Measurements from ENCODE around the gene RIPOR3. TPM values are rescaled to one million over a fixed set of nuclear protein-coding genes. Genes with fewer than 3 reads are reported as not detected.
"Not testable (repeated sequence)": the region's sequence is repeated elsewhere in the genome, so short reads cannot be mapped to it uniquely, and the experiment has no call there.

Gene RIPOR3
- total RNA-seq, 1 donor from 2014 or later: 1.2 TPM

DNA sequence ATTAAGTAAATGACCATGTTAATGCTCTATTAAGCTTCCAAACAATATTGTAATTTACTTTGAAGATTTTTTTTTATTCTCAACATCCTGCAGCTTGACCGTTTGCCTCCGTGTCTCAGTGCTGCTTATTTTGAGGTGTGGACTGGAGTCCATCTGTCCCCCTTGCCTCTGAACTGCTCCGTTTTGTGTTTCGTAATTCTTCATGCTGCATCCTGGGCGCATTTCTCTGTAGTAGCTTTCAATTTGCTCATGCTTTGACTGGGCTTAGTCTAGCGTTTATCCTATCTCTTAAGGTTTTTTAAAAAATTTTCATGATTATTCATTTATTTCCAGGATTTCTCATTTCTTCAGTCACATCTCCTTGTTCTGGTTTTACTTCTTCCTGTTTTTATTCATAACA lies 143.4 kb downstream of the RIPOR3 start:
- ATAC-seq: no peak

DNA sequence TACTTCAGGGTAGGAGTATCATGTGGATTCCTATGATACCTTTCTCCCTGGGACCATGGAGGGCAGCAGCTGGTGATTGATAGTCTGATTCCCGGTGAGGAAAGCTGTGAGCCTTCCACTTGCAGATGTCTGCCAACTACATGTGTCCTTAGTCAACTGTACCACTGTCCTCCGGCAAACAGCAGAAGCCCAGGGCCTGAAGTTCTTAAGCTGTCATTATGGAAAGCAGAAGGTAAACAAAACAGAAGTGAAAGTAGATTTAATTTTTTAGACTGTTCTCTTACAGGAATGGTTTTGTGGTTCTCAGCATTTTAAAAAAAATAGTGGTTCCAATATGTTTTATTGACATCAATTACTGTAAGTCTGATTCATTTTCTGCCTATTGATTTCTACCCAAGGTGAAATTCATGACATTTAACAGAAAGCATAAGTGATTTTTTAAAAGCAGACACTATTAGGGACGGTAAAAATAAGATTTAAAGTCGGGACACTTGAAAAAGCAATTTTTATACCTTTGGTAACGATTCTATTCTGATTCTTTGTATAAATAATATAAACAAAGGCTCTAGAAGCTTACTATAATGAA lies 144.5 kb downstream of the RIPOR3 start:
- ATAC-seq: peak; percentile 21

DNA sequence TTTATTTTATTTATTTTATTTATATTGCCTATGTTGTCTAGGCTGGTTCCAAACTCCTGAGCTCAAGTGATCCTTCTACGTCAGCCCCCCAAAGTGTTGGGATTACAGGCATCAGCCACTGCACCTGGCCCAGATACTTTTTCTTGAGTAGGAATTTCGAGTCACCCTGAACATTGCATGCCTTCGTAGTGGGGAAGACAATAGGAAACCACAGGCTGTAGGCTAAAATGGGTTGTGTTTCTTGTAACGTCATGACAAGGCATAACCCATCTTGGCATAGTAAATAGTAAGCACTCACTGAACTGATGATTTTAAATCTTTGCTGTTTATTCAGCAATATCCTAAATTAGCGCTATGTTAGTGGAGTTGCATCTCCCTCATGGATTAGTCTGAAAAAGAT lies 146.2 kb downstream of the RIPOR3 start:
- ATAC-seq: no peak

DNA sequence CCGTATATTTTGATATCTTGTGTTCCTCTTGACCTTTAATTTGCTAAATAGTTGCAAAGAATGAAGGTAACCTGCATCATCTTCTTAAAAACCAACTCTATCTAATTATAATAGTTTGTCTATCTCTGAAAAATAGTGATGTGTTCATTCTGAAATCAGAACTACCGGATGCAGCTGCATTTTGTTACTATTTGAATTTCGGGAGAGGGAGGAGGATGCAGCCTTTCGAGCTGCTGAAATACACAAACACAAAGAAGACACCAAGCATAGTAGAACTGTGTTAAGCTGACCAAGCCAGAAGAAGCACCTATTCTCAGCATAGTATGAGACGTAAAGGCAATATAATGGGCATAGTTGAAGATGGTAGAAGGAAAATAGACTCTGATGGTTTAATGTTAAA lies 148.0 kb downstream of the RIPOR3 start:
- no peak for ATAC-seq

DNA sequence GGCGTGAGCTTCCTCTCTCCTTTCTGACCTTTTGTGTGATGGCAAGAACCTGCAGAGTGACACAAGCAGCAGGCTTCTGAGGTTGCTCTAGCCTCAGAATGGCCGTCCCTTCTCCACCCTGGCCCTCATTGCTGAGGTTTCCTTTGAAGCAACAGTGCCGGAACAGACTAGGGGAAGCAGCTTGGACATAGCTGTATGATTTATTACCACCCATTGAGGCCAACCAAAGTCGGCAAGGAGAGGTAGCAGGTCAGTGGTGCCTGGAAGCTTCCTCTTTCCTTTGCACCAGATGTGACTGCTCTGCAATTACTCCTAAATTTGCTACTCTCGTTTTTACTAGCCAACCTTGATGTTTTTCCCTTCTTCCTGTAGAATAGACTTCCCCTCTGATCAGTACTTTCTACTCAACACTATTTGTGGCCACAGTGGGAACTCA lies 149.7 kb downstream of the RIPOR3 start:
- peak; percentile 31 for ATAC-seq

DNA sequence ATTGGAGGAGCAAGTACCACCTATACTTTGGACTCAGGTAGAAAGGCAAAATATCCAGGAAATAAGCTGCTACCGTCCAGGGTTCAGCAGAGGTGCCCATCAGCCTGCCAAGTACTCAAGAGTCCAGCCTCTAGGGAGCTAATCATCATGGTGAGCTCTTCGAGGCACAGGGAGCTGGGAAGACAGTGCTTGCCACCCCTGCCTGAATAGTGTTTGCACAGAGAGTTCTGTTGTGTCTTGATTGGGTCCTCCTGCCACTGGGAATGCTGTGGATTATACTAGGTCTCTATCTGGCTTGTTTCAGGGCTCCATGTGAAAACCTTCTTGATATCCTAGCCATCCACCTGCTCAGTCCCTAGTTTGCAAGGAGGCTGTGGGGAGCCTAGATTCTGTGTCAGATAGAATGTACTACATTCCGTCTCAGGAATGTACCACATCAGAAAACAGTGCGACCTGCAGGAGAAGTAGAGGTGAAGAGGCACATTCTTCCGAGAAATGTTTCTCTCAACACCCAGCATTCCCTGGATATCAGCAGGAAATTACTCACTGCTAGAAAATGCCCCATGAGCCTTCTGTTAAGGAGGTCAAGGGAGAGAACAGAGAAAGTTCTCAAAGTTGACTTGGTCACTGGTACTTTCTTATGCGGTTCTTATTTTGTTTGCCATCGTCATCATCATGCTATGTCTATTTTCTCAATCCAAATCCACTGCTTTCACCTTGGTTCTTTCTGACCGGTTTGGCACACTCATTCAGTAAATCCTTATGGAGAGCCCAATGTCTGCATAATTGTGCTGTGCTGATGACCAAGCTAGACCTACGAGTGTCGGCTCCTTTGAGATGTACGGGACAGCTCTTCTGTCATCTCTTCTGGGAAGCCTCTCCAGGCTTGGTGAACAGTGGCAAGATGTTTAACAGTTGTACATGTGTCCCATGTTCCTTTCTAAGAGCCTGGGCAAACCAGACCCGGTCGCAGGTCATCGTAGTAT lies 150.4 kb downstream of the RIPOR3 start:
- ATAC-seq: no peak

DNA sequence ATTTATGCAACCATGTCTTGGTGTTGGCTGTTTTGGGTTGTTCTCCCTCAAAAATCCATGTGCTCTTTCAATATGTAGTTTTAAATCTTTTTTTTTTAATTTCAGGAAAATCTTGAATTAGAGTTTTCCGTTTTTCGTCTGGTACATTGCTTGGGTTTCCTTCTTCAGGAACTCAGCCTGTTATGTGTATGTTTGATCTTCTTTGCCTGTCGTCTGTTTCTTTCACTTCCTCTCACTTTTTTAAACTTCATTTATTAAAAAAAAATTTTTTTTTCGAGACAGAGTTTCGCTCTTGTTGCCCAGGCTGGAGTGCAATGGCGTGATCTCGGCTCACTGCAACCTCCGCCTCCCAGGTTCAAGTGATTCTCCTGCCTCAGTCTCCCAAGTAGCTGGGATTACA lies 151.5 kb downstream of the RIPOR3 start:
- ATAC-seq: not testable (repeated sequence)

DNA sequence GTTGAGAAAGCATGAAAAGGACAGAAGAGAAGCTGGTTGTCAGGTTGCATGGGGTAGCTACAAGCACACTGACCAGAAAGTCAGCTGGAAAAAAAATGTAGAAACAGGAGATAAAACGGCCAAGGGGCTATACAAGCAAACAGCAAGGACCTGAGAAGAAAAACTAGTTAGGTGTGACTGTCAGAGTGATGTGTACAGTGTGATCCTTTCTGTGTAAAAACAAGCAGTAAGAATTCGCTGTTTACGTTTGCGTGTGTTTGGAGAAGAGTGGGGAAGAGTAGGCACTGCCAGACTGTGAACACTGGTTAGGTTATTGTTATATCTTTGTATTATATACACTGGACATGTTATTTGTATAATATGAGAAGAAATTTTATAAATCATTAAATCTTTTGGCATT lies 153.1 kb downstream of the RIPOR3 start:
- ATAC-seq: no peak

DNA sequence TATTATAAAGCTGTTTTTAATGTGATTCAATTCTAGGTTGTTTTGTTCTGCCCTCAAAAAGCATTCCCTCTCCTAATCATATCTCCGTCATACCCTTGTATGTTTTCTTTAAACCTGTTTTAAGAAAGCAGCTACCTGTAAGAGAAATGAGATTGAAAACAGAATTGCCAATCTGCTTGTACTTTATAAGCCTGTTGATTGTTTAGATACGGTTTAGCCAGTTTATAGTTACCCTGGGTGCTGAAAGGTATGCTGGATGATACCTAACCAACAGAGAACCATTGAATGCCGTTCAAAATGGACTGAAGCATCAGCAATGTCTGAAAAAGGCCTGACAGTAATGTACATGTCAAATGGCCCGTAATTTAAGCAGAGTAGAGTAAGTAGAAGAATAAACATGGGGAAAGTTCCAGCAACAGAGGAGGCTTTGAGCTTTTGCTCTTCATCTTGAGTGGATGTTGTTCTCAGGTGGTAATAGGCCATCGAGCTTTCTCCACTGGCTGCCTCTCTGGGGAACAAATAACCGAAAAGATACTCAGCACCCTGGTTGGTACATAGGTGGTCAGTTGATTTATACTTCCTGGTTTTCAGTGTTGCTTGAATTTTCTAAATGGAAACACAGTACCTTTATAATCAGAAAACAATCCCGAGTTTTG lies 153.7 kb downstream of the RIPOR3 start:
- no peak for ATAC-seq

DNA sequence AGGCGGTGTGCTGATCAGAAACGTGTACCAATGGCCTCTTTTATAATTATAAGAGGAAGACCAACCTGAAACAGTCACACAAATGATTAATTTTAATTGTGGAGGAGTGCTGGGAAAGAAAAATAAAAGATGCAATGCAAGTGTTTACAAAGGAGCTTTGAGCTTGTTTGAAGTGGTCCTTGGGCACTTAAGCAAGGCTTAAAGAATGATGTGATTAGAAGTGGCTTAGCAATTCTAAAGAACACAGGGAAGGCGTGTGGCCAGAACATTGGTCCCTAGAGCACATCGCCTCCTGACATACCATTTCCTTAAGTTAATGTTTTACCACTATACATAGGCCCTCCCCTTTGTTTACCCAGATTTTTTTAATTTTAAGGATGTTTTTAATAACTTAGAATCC lies 155.0 kb downstream of the RIPOR3 start:
- no peak for ATAC-seq

Other genes starting within 250 kb of the RIPOR3 start
- 23.3 TPM for gene PTPN1, start 181.2 kb downstream of the RIPOR3 start, total RNA-seq
- 6.5 TPM for gene PARD6B, start 40.0 kb upstream of the RIPOR3 start, total RNA-seq
- gene BCAS4, start 103.5 kb upstream of the RIPOR3 start, total RNA-seq: 0.96 TPM
- gene ADNP, start 239.9 kb upstream of the RIPOR3 start, total RNA-seq: 42.3 TPM